GM12864 (cell line): ENCODE results near the gene PPP2R5A.

Experiments
- DNase-seq: peaks from one replicate; pipeline ENCODE4 v3.0.0-alpha.2; 2011; ENCODE audit warnings: low read depth
- H3K4me3 ChIP-seq: 2 replicates; pipeline ENCODE4 v1.5.1; 2011; ENCODE audit warnings: mild to moderate bottlenecking, low read depth, low read length, control low read depth
- TF ChIP-seq, protein P1 (sequence below): IDR thresholded peaks from 2 replicates; pipeline ENCODE4 v1.5.1; 2011; ENCODE audit warnings: low read depth, mild to moderate bottlenecking, moderate library complexity, low read length, control low read depth, inconsistent platforms; ENCODE audit errors: missing control alignments

PPP2R5A gene

DNA sequence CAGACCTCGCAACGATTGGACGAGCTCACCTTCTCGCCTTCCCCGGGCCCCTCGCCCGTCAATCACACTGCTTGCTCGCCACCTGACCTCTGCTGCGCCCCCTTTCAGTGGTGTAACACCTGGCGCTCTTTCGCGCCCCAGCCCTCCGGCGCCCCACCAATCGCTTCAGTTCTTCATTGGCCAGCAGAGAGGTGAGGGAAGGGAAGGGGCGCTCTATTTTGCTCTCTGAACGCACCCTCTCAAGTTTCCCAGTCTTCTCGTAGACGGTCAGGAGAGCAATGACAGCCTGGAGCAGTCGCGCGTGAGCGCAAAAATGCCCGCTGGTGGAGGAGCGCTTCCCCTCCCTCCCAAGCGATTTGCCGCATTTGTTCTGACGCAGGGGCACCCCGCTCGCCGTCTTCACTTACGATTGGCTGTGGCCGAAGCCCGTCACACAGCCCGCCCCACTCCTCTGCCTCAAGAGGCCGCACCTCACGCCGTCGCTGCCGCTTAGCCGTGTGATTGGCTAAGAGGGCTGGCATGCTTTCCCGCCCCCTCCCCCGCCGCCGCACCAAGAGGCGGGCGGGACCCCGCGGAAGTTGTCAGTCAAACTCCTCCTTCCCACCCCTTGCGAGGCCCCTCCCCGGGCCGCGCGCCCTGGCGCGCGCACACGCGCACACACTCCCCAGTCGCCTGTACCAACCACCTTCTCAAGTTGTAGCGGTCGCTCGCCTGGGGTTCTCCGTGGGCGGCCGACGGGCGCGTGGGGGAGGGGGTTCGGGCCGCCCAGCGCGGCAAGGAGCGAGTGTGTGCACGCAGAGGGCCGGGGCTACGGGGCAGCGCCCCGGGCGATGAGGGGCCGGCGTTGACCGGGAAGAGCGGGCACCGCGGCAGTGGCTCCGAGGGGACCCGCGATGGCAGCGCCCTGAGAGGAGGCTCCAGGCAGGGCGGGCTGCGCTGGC is at the start of gene PPP2R5A:
Gene PPP2R5A, plus strand, starts transcription at position 667 of the 941 bp plus-strand sequence. CDS start 701 bp downstream, outside the sequence.
- TF ChIP-seq, protein P1, sequence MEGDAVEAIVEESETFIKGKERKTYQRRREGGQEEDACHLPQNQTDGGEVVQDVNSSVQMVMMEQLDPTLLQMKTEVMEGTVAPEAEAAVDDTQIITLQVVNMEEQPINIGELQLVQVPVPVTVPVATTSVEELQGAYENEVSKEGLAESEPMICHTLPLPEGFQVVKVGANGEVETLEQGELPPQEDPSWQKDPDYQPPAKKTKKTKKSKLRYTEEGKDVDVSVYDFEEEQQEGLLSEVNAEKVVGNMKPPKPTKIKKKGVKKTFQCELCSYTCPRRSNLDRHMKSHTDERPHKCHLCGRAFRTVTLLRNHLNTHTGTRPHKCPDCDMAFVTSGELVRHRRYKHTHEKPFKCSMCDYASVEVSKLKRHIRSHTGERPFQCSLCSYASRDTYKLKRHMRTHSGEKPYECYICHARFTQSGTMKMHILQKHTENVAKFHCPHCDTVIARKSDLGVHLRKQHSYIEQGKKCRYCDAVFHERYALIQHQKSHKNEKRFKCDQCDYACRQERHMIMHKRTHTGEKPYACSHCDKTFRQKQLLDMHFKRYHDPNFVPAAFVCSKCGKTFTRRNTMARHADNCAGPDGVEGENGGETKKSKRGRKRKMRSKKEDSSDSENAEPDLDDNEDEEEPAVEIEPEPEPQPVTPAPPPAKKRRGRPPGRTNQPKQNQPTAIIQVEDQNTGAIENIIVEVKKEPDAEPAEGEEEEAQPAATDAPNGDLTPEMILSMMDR, result peak; percentile 36
- peak within 1 kb of the TSS; percentile 84 for H3K4me3 ChIP-seq
- peak; percentile 99 for DNase-seq

DNA sequence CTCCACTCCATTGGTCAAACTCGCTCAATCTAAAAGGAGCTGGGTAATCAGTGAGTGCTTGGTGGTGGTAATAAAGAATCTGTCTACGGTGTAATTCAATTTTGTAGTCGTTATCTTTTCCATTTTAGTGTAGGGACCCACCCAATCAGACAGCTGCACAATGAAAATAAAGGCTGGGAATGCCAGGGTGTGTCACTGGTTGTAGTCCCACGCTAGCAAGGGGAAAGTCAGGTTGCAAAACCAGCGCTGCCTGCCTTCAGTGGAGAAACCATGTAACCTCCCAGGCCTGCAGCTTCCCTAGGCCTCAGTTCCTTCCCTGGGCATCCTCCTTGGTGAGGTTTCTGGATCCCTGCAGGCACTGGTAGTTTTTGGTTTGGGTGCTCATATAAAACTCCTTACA is 49.4 kb upstream of the PPP2R5A start:
- no peak for DNase-seq
- no peak overlapping the region for H3K4me3 ChIP-seq
- TF ChIP-seq, protein P1, result no peak

DNA sequence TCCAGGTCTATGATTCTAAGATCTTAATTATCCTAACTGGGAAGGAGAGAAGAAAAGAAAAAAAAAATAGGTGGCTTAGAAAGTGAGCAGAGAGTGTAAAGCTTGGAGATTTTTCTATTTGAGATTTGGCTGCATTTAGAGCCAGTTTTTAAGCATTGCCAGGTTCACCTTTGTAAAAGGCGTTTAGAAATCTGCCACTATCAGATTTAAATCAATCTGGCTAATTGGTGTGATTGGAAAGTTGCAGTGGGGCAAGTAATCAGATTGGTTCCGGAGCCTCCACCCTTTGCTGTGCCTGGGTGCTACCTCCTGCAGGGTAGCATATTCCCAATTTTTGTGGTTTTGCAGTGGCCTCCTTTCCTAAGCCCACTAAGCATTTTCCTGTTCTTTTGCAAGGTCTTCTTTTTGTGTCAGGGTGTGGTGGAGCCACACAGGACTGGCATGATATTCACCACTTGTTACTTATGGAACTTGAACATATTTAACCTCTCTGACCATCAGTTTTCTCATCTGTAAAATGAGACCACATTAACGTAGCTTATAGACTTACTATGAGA is 48.5 kb upstream of the PPP2R5A start:
- TF ChIP-seq, protein P1, result no peak
- H3K4me3 ChIP-seq, result no peak overlapping the region
- no peak for DNase-seq

DNA sequence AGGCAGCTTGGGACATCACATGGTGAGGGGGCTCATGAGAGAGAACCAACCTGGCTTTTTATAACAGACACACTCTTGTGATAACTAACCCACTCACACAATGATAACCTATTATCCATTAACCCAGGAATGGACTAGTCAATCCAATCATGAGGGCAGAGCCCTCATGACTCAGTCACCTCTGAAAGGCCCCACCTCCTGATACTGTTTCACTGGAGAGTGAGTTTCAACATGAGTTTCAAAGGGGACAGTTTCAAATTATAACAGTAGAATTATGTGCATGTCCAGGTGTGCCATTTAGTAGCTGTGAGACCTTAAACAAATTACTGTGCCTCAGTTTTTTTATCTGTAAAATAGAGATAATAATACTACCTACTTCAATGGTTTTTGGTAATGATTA is 47.6 kb upstream of the PPP2R5A start:
- TF ChIP-seq, protein P1, result no peak
- H3K4me3 ChIP-seq, result no peak overlapping the region
- no peak for DNase-seq

DNA sequence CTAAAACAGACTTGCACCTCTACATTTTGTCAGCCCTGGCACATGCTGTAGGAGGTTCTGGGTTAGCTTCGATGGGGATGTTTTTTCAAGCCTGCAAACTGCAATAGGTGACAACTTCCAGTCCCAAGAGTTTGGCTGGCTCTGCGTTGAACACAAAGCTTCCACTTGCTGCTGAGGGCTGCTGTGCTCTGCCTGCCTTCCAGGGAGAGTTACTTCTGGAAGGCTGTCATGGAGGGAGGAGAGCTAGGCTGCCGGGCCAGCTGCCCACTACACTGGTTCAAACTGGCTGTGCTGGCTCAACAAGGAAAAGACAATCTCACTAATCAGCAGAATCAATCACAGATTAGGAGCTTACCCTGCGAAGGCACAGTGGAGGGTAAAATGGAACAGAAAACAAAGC is 46.7 kb upstream of the PPP2R5A start:
- H3K4me3 ChIP-seq, result no peak overlapping the region
- TF ChIP-seq, protein P1, result no peak
- no peak for DNase-seq

DNA sequence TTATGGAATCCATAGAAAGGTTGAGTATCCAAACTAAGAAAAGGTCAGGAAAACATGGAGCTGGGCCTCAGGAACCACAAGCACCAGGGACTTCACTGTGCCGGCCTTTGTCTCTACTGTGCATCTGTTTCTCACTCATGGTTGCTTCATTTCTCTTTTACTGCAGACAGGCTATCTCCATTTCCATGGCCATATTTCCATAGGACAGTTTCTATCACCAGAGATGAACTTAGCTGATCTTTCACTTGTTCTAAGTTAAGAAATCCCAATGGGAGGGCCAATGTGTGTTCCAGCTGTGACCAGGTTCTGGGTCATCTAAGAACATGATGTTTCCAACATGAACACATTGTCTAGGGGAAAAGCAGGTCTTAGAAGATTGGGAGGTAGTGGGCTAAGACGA is 43.7 kb upstream of the PPP2R5A start:
- DNase-seq, result no peak
- H3K4me3 ChIP-seq, result no peak overlapping the region
- TF ChIP-seq, protein P1, result no peak
